SK-MEL-5 (cell line): ENCODE results near the gene CYFIP1. TPM values are rescaled to one million over a fixed set of nuclear protein-coding genes. Genes with fewer than 3 reads are reported as not detected.

ENCODE experiments used
- DNase-seq: peaks from one replicate; pipeline ENCODE4 v3.0.0-alpha.2; 2016; ENCODE audit warnings: low read depth, low spot score
- in situ Hi-C: cut with HindIII; loops from 2 replicates; pipeline ENCODE4 v1.10.0; 2016; ENCODE audit warnings: low sequenced_read_pairs, high pct_unique_total_duplicates, low pct_unique_long_range_greater_than_20kb
- total RNA-seq: library from RNA; depleted of rRNA; stranded (reverse); fragments of >200 nt; shearing (Covaris generic); gene quantifications from 2 replicates; pipeline ENCODE4 v1.2.3, GENCODE V29; 2014

The CYFIP1 gene
- total RNA-seq, 1 experiment from 2014 or later, result 92.3 TPM

GRCh38 chr15:22869856-22870255 lies 110.3 kb downstream of the CYFIP1 start:
- no peak for DNase-seq
- in situ Hi-C loops, result no loop called here

- DNase-seq, result no peak
- in situ Hi-C loops, result no loop called here
These were observed 111.2 kb downstream of the CYFIP1 start for GRCh38 chr15:22868928-22869327.

- in situ Hi-C loops, result no loop called here
- no peak for DNase-seq
These were observed 111.7 kb downstream of the CYFIP1 start for GRCh38 chr15:22868495-22868894.

GRCh38 chr15:22867886-22868285 lies 112.3 kb downstream of the CYFIP1 start:
- in situ Hi-C loops, result no loop called here
- no peak for DNase-seq

GRCh38 chr15:22866079-22866478 lies 114.1 kb downstream of the CYFIP1 start:
- in situ Hi-C loops, result no loop called here
- no peak for DNase-seq

- no peak for DNase-seq
- in situ Hi-C loops, result no loop called here
These were observed 116.8 kb downstream of the CYFIP1 start for GRCh38 chr15:22863356-22863755.

GRCh38 chr15:22861161-22861560 lies 119.0 kb downstream of the CYFIP1 start:
- in situ Hi-C loops, result no loop called here
- DNase-seq, result no peak

GRCh38 chr15:22856659-22857058 lies 123.5 kb downstream of the CYFIP1 start:
- in situ Hi-C loops, result no loop called here
- no peak for DNase-seq

GRCh38 chr15:22855791-22856190 lies 124.4 kb downstream of the CYFIP1 start:
- no peak for DNase-seq
- in situ Hi-C loops, result no loop called here

- in situ Hi-C loops, result no loop called here
- DNase-seq, result peak; percentile 46
These were observed 128.7 kb downstream of the CYFIP1 start for GRCh38 chr15:22851513-22851912.

- DNase-seq, result no peak
- in situ Hi-C loops, result no loop called here
These were observed 130.1 kb downstream of the CYFIP1 start for GRCh38 chr15:22850055-22850454.

- in situ Hi-C loops, result no loop called here
- DNase-seq, result no peak
These were observed 134.1 kb downstream of the CYFIP1 start for GRCh38 chr15:22846073-22846472.

GRCh38 chr15:22845289-22845900 lies 134.8 kb downstream of the CYFIP1 start:
- no peak for DNase-seq
- in situ Hi-C loops, result no loop called here

- no peak for DNase-seq
- in situ Hi-C loops, result no loop called here
These were observed 135.5 kb downstream of the CYFIP1 start for GRCh38 chr15:22844421-22845288.

- DNase-seq, result no peak
- in situ Hi-C loops, result no loop called here
These were observed 141.0 kb downstream of the CYFIP1 start for GRCh38 chr15:22839046-22839695.

- DNase-seq, result peak; percentile 96
- in situ Hi-C loops, result no loop called here
These were observed 141.7 kb downstream of the CYFIP1 start, which contains the start of gene NIPA2 for GRCh38 chr15:22838292-22839042. NIPA2 (plus strand) TSS chr15:22838666; CDS start chr15:22851732, 13,066 bp downstream.

- in situ Hi-C loops, result no loop called here
- DNase-seq, result no peak
These were observed 148.7 kb downstream of the CYFIP1 start for GRCh38 chr15:22831473-22831872.

GRCh38 chr15:22827125-22827524 lies 153.0 kb downstream of the CYFIP1 start:
- DNase-seq, result no peak
- in situ Hi-C loops, result no loop called here
